Measurements from ENCODE around the gene RIT1. TPM values are rescaled to one million over a fixed set of nuclear protein-coding genes. Genes with fewer than 3 reads are reported as not detected.

The RIT1 gene
- total and polyA plus RNA-seq, 2 of the 13 experiments (the other 11 are each of a cell fraction or from before 2014, with no cell fraction given), result 12.2 to 32.2 TPM

DNA sequence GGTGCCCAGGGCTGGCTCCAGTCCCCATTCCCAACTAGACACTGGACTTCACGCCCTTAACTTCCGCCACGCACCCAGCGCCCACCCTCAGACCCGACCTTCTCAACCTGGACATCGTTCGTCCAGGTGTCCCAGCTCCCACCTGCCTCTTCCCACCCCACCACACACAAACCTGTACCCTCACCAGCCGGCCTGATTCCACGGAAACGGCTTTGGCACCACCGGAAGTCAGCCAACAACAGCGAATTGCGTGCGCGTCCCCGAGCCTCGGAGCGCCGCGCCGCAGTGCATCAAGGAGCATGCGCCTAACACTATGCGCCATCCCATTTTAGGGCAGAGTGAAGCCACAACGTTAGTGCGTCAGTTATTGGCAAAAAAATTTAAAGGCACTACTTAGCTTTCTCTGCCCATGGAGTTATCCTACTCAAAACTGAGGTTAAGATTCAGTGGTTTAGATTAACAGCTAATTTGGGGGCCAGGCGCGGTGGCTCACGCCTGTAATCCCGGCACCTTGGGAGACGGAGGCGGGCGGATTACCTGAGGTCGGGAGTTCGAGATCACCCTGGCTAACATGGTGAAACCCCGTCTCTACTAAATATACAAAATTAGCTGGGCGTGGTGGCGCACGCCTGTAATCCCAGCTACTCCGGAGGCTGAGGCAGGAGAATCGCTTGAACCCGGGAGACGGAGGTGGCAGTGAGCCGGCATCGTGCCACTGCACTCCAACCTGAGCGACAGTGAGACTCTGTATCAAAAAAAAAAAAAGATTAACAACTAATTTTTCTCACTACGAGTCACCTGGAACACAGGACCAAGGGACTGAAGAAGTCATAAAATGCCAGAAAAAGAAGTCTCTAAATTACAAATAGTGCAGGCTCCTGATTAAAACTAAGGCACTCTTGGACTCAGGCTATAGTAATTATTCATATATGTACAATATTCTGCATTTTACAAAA lies 53.9 kb downstream of the RIT1 start, which contains the start of gene GON4L (continued):
- TF ChIP-seq SP4 (CRISPR knock-in tag; IDR thresholded peaks at IDR 0.05) (peak; percentile 66; the same call in 1 of the 2 replicates), CREB1 (IDR thresholded peaks at IDR 0.05) (peak; percentile 71), CREB1 (CRISPR knock-in tag; IDR thresholded peaks at IDR 0.05) (peak; percentile 98), REXO4 (CRISPR knock-in tag; IDR thresholded peaks at IDR 0.05; ENCODE audit: borderline replicate concordance) (no peak), MIER3 (CRISPR knock-in tag; IDR thresholded peaks at IDR 0.05; ENCODE audit: borderline replicate concordance) (peak; percentile 73; the same call in 1 of the 2 replicates), FOSL2 (CRISPR knock-in tag; IDR thresholded peaks at IDR 0.05) (peak; percentile 85), ZNF264 (CRISPR knock-in tag; IDR thresholded peaks at IDR 0.05) (no peak), NONO (IDR thresholded peaks at IDR 0.05) (no peak), NONO (CRISPR knock-in tag; conservative IDR thresholded peaks at IDR 0.05) (peak; percentile 63), HES4 (CRISPR knock-in tag; IDR thresholded peaks at IDR 0.05; ENCODE audit: borderline replicate concordance) (no peak), RBFOX2 (IDR thresholded peaks at IDR 0.05; ENCODE audit: low read depth, low read length) (peak; percentile 84), ETV6 (CRISPR knock-in tag; conservative IDR thresholded peaks at IDR 0.05) (0 out of 2 replicates have a peak, but pooled peaks have one; percentile 46), ZNF350 (CRISPR knock-in tag; IDR thresholded peaks at IDR 0.05; ENCODE audit: borderline replicate concordance, low read depth) (peak; percentile 66; the same call in 1 of the 2 replicates), ZNF430 (CRISPR knock-in tag; IDR thresholded peaks at IDR 0.05) (0 out of 2 replicates have a peak, but pooled peaks have one; percentile 54), SAP130 (CRISPR knock-in tag; IDR thresholded peaks at IDR 0.05; ENCODE audit: low read depth) (peak; percentile 96), YEATS4 (CRISPR knock-in tag; IDR thresholded peaks at IDR 0.05; ENCODE audit: borderline replicate concordance) (peak; percentile 32), ZFY (CRISPR knock-in tag; IDR thresholded peaks at IDR 0.05) (peak; percentile 50), GATA4 (IDR thresholded peaks at IDR 0.05; ENCODE audit: borderline replicate concordance, low read depth) (peak; percentile 53; the same call in 1 of the 2 replicates), RELA (CRISPR knock-in tag; IDR thresholded peaks at IDR 0.05) (0 out of 2 replicates have a peak, but pooled peaks have one; percentile 19)
- TF ChIP-seq, protein P1, sequence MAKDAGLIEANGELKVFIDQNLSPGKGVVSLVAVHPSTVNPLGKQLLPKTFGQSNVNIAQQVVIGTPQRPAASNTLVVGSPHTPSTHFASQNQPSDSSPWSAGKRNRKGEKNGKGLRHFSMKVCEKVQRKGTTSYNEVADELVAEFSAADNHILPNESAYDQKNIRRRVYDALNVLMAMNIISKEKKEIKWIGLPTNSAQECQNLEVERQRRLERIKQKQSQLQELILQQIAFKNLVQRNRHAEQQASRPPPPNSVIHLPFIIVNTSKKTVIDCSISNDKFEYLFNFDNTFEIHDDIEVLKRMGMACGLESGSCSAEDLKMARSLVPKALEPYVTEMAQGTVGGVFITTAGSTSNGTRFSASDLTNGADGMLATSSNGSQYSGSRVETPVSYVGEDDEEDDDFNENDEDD (CRISPR knock-in tag; IDR thresholded peaks at IDR 0.05; ENCODE audit: borderline replicate concordance), result peak; percentile 18; the same call in 1 of the 2 replicates
- TF ChIP-seq, protein P2, sequence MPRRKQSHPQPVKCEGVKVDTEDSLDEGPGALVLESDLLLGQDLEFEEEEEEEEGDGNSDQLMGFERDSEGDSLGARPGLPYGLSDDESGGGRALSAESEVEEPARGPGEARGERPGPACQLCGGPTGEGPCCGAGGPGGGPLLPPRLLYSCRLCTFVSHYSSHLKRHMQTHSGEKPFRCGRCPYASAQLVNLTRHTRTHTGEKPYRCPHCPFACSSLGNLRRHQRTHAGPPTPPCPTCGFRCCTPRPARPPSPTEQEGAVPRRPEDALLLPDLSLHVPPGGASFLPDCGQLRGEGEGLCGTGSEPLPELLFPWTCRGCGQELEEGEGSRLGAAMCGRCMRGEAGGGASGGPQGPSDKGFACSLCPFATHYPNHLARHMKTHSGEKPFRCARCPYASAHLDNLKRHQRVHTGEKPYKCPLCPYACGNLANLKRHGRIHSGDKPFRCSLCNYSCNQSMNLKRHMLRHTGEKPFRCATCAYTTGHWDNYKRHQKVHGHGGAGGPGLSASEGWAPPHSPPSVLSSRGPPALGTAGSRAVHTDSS (CRISPR knock-in tag; conservative IDR thresholded peaks at IDR 0.05), result no peak
- TF ChIP-seq, protein P3, sequence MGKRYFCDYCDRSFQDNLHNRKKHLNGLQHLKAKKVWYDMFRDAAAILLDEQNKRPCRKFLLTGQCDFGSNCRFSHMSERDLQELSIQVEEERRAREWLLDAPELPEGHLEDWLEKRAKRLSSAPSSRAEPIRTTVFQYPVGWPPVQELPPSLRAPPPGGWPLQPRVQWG (CRISPR knock-in tag; IDR thresholded peaks at IDR 0.05; ENCODE audit: borderline replicate concordance, low read depth), result no peak
- TF ChIP-seq, protein P4, sequence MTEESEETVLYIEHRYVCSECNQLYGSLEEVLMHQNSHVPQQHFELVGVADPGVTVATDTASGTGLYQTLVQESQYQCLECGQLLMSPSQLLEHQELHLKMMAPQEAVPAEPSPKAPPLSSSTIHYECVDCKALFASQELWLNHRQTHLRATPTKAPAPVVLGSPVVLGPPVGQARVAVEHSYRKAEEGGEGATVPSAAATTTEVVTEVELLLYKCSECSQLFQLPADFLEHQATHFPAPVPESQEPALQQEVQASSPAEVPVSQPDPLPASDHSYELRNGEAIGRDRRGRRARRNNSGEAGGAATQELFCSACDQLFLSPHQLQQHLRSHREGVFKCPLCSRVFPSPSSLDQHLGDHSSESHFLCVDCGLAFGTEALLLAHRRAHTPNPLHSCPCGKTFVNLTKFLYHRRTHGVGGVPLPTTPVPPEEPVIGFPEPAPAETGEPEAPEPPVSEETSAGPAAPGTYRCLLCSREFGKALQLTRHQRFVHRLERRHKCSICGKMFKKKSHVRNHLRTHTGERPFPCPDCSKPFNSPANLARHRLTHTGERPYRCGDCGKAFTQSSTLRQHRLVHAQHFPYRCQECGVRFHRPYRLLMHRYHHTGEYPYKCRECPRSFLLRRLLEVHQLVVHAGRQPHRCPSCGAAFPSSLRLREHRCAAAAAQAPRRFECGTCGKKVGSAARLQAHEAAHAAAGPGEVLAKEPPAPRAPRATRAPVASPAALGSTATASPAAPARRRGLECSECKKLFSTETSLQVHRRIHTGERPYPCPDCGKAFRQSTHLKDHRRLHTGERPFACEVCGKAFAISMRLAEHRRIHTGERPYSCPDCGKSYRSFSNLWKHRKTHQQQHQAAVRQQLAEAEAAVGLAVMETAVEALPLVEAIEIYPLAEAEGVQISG (CRISPR knock-in tag; IDR thresholded peaks at IDR 0.05), result peak; percentile 90
